GM10266 (cell line): ENCODE measurements around the gene GRAMD2A.

Experiments
- DNase-seq: peaks from one replicate; pipeline ENCODE4 v3.0.0; 2012; ENCODE audit errors: extremely low spot score
- TF ChIP-seq, protein P1 (sequence below): IDR thresholded peaks from 2 replicates; pipeline ENCODE4 v1.5.1; 2012; ENCODE audit warnings: mild to moderate bottlenecking, low read depth; ENCODE audit not compliant: control insufficient read depth, insufficient read depth; ENCODE audit errors: missing control alignments

GRAMD2A gene

GRCh38 chr15:72179950-72180581 lies 17.5 kb downstream of the GRAMD2A start:
- TF ChIP-seq, protein P1, sequence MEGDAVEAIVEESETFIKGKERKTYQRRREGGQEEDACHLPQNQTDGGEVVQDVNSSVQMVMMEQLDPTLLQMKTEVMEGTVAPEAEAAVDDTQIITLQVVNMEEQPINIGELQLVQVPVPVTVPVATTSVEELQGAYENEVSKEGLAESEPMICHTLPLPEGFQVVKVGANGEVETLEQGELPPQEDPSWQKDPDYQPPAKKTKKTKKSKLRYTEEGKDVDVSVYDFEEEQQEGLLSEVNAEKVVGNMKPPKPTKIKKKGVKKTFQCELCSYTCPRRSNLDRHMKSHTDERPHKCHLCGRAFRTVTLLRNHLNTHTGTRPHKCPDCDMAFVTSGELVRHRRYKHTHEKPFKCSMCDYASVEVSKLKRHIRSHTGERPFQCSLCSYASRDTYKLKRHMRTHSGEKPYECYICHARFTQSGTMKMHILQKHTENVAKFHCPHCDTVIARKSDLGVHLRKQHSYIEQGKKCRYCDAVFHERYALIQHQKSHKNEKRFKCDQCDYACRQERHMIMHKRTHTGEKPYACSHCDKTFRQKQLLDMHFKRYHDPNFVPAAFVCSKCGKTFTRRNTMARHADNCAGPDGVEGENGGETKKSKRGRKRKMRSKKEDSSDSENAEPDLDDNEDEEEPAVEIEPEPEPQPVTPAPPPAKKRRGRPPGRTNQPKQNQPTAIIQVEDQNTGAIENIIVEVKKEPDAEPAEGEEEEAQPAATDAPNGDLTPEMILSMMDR, result no peak
- DNase-seq, result no peak

DNA sequence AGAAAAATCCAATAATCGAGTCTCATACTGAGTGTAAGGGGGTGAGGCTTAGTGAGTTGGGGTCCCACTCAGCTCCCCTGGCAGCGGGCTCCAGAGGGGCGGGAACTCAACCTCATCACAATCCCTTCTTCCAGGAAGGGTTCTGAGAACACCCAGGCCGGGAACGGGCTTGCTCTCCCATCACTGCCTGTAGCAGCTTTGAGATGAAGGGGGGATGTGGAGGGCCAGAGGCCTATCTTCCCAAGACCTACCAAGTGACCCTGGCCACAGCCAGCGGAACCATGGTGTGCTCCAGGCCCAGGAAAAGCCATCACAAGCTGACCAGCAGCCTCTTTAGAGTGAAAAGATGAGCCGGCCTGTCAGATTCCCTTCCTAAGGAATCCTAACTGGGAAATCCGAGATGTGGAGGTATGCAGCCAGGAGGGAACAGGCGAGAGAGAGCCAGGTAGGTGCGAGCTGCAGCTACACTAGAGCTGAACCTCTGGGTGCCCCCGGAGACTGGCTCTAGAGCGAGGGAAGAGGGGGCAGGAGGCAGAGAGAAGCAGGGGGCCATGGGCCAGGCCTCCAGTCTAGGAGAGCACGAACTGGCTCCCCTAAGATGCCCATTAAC lies 18.5 kb downstream of the GRAMD2A start:
- TF ChIP-seq, protein P1, result no peak
- no peak for DNase-seq

DNA sequence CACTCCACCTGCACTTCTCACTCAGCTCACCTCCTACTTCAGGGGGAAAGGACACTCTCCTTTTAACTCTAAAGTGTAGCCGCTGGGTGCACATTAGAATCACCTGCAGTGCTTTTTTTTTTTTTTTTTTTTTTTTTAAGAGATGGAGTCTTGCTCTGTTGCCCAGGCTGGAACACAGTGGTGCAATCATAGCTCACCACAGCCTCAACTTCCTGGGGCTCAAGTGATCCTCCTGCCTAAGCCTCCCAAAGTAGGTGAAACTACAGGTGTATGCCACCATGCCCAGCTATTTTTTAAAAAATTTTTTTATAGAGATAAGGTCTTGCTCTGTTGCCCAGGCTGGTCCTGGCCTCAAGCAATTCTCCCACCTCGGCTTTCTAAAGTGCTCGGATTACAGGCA lies 20.8 kb downstream of the GRAMD2A start:
- TF ChIP-seq, protein P1, result no peak
- no peak for DNase-seq

GRCh38 chr15:72176159-72176558 lies 21.4 kb downstream of the GRAMD2A start:
- TF ChIP-seq, protein P1, result no peak

DNA sequence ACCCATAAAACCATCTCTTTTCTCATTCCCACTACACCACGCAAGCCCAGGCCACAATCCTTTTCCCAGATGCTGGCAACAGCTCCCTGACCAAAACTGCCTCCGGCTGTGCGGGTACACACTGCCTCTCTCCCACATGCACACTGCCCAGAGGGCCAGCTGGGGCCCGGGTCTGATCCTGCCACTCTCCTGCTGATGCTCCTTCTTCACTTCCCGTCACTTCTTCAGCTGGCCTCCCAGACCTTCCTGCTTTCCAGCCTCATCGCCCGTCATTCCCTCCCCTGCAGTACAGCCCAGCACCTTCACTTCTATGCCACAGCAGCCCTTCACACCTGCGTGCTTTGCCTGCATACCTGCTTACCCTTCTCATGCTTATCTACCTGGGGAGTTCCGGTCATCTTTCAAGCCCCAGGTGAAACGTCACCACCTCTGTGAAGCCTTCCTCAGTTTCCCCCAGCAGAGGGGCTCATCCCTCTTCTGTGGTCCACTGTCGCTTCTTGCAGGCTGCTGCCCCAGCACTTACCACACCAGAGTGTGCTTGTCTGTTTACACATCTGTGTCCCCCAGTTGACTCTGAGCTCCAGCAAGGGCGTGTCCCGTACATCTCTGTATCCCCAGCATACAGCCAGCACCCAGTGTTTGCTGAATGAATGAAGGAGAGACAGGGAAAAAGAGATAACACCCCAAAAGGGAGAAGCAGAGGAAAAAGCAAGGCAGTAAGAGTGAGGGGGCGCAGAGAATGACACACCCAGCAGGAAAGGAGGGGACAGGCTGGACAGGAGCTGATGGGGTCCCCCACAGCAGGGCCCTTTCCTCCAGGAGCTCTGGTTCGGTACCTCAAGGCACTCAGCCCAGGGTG lies 22.2 kb downstream of the GRAMD2A start:
- TF ChIP-seq, protein P1, result no peak
- DNase-seq, result no peak

More at GRCh38 chr15:72176159-72176558, 21.4 kb downstream of the GRAMD2A start:
- no peak for DNase-seq

- no peak for DNase-seq
- TF ChIP-seq, protein P1, result no peak
Measured at GRCh38 chr15:72174551-72175165, 22.9 kb downstream of the GRAMD2A start.
